SK-N-SH (cell line): ENCODE data around the gene NME9. TPM values are rescaled to one million over a fixed set of nuclear protein-coding genes. Genes with fewer than 3 reads are reported as not detected.

Experiments used
- CTCF ChIA-PET: fragments of 300-600, 350-600 bp; formaldehyde crosslinking; extraction: SDS; loops from one replicate; lab custom pipeline; 2021; lab: Yijun Ruan, JAX
- POLR2A ChIA-PET: fragments of 350-600 bp; sonication (Branson Sonifier 250); formaldehyde crosslinking; extraction: SDS; loops from one replicate; lab custom pipeline; 2020; ENCODE audit warnings: antibody characterized with exemption, inconsistent platforms; lab: Yijun Ruan, JAX
- DNase-seq: peaks from one replicate; pipeline ENCODE4 v3.0.0; 2012
- H2AFZ ChIP-seq: fragments of 200-600 bp; sonication (generic); 2 replicates; pipeline ENCODE4 v1.8.1; 2016; ENCODE audit warnings: antibody characterized with exemption, mild to moderate bottlenecking, low read depth
- H3F3A ChIP-seq: fragments of 200-600 bp; sonication (generic); replicated peaks from 2 replicates; pipeline ENCODE3; 2016; ENCODE audit warnings: antibody characterized with exemption, mild to moderate bottlenecking; ENCODE audit not compliant: insufficient read depth
- H3K27ac ChIP-seq, 2 experiments: fragments of 200-500 bp in 1 of 2; fragments of 200-600 bp in 1 of 2; sonication (Bioruptor generic) in 1 of 2; sonication (generic), shearing (Covaris generic) in 1 of 2; 2 replicates each; pipeline versions ENCODE4 v1.5.1 to v1.6.1; 2014 to 2016; ENCODE audit warnings: low read depth in 2 of 2, inconsistent platforms in 1 of 2, low read length in 1 of 2, mild to moderate bottlenecking in 1 of 2, mixed read lengths in 1 of 2
- H3K27me3 ChIP-seq: fragments of 200-600 bp; sonication (generic), shearing (Covaris generic); 2 replicates; pipeline ENCODE4 v1.6.1; 2016; ENCODE audit warnings: mixed run types; ENCODE audit not compliant: insufficient read depth
- H3K36me3 ChIP-seq, 2 experiments: fragments of 200-500 bp in 1 of 2; fragments of 200-600 bp in 1 of 2; sonication (Bioruptor generic) in 1 of 2; sonication (generic) in 1 of 2; replicated peaks in 1 of 2; 2 replicates each; pipeline versions ENCODE3 to v1.5.1; 2014 to 2016; ENCODE audit warnings: low read length in 1 of 2, mild to moderate bottlenecking in 1 of 2; ENCODE audit not compliant: insufficient read depth in 2 of 2, control insufficient read depth in 1 of 2
- H3K4me1 ChIP-seq, 2 experiments: fragments of 200-500 bp in 1 of 2; fragments of 200-600 bp in 1 of 2; sonication (Bioruptor generic) in 1 of 2; sonication (generic), shearing (Covaris generic) in 1 of 2; 2 replicates each; pipeline versions ENCODE4 v1.5.1 to v1.6.1; 2014 to 2016; ENCODE audit warnings: low read depth in 1 of 2, low read length in 1 of 2, mixed run types in 1 of 2; ENCODE audit not compliant: insufficient read depth in 2 of 2, control insufficient read depth in 1 of 2
- H3K4me2 ChIP-seq: fragments of 200-600 bp; sonication (generic), shearing (Covaris generic); 2 replicates; pipeline ENCODE4 v1.6.1; 2017; ENCODE audit warnings: mixed run types
- H3K4me3 ChIP-seq, 2 experiments: fragments of 200-500 bp in 1 of 2; fragments of 200-600 bp in 1 of 2; sonication (Bioruptor generic) in 1 of 2; sonication (generic), shearing (Covaris generic) in 1 of 2; 2 replicates each; pipeline versions ENCODE4 v1.5.1 to v1.8.1; 2014 to 2016; ENCODE audit warnings: low read depth in 2 of 2, inconsistent platforms in 1 of 2, low read length in 1 of 2, mild to moderate bottlenecking in 1 of 2, mixed read lengths in 1 of 2, moderate library complexity in 1 of 2
- H3K79me2 ChIP-seq: fragments of 200-600 bp; sonication (generic); 2 replicates; pipeline ENCODE4 v1.8.1; 2017; ENCODE audit warnings: mild to moderate bottlenecking; ENCODE audit not compliant: insufficient read depth
- H3K9ac ChIP-seq: fragments of 200-600 bp; sonication (generic); 2 replicates; pipeline ENCODE4 v1.6.1; 2017; ENCODE audit warnings: mixed run types
- H3K9me2 ChIP-seq: fragments of 200-600 bp; sonication (generic); 2 replicates; pipeline ENCODE4 v1.6.1; 2017; ENCODE audit warnings: mixed run types
- H3K9me3 ChIP-seq: fragments of 200-600 bp; sonication (generic); 2 replicates; pipeline ENCODE4 v1.6.1; 2017; ENCODE audit warnings: mixed run types, mild to moderate bottlenecking, moderate library complexity
- H4K20me1 ChIP-seq: fragments of 200-600 bp; sonication (generic); 2 replicates; pipeline ENCODE4 v1.6.1; 2017; ENCODE audit warnings: mild to moderate bottlenecking, mixed run types; ENCODE audit not compliant: insufficient read depth
- CHD2 ChIP-seq: fragments of 150-350 bp; IDR thresholded peaks from 2 replicates; pipeline ENCODE4 v1.6.1; 2018; ENCODE audit warnings: low read length; ENCODE audit not compliant: partially characterized antibody
- ELF1 ChIP-seq: IDR thresholded peaks from 2 replicates; pipeline ENCODE4 v1.4.0; 2012
- EP300 ChIP-seq, 2 experiments: IDR thresholded peaks; 2 replicates each; pipeline versions ENCODE4 v1.4.0 to v1.6.1; 2012; ENCODE audit warnings: borderline replicate concordance in 1 of 2, low read depth in 1 of 2, low read length in 1 of 2
- EZH2phosphoT487 ChIP-seq: fragments of 200-600 bp; sonication (generic); IDR thresholded peaks from 2 replicates; pipeline ENCODE4 v1.6.1; 2017; ENCODE audit warnings: low read depth, mixed run types, mild to moderate bottlenecking, antibody characterized with exemption, moderate library complexity, borderline replicate concordance
- FOSL2 ChIP-seq: IDR thresholded peaks from 2 replicates; pipeline ENCODE4 v1.4.0; 2012; ENCODE audit warnings: low read depth, mild to moderate bottlenecking, moderate library complexity, borderline replicate concordance
- FOXJ3 ChIP-seq: sonication (generic); formaldehyde crosslinking; IDR thresholded peaks from 2 replicates; pipeline ENCODE4 v1.5.1; 2020; ENCODE audit warnings: mild to moderate bottlenecking, missing genetic modification reagents
- FOXM1 ChIP-seq: IDR thresholded peaks from 2 replicates; pipeline ENCODE4 v1.4.0; 2012; ENCODE audit warnings: low read depth, mild to moderate bottlenecking
- GABPA ChIP-seq: IDR thresholded peaks from 2 replicates; pipeline ENCODE4 v1.4.0; 2012; ENCODE audit warnings: low read depth, mild to moderate bottlenecking
- GATA2 ChIP-seq: sonication (generic); formaldehyde crosslinking; IDR thresholded peaks from 2 replicates; pipeline ENCODE4 v1.5.0; 2020; ENCODE audit warnings: mild to moderate bottlenecking, missing genetic modification reagents
- MAX ChIP-seq: IDR thresholded peaks from 2 replicates; pipeline ENCODE4 v1.4.0; 2012; ENCODE audit warnings: low read depth
- MEF2A ChIP-seq: IDR thresholded peaks from 2 replicates; pipeline ENCODE4 v1.4.0; 2012; ENCODE audit warnings: low read depth, borderline replicate concordance
- MXI1 ChIP-seq: IDR thresholded peaks from 2 replicates; pipeline ENCODE4 v1.6.1; 2012; ENCODE audit warnings: mild to moderate bottlenecking, low read depth, low read length, improper control_type of control experiment
- PBX3 ChIP-seq: IDR thresholded peaks from 2 replicates; pipeline ENCODE4; 2012
- RAD21 ChIP-seq: IDR thresholded peaks from 2 replicates; pipeline ENCODE4 v1.6.1; 2012; ENCODE audit warnings: mild to moderate bottlenecking, low read length
- RCOR1 ChIP-seq: fragments of 150-350 bp; IDR thresholded peaks from 2 replicates; pipeline ENCODE4 v1.6.1; 2017; ENCODE audit warnings: antibody characterized with exemption, low read length
- RXRA ChIP-seq: IDR thresholded peaks from 2 replicates; pipeline ENCODE4 v1.4.0; 2012; ENCODE audit warnings: low read depth, mild to moderate bottlenecking, borderline replicate concordance
- SMC3 ChIP-seq: IDR thresholded peaks from 2 replicates; pipeline ENCODE4 v1.6.1; 2012; ENCODE audit warnings: low read depth, low read length, improper control_type of control experiment
- TAF1 ChIP-seq: IDR thresholded peaks from 2 replicates; pipeline ENCODE4 v1.6.1; 2012; ENCODE audit warnings: low read depth, mild to moderate bottlenecking, low read length, moderate library complexity, borderline replicate concordance
- TEAD4 ChIP-seq: IDR thresholded peaks from 2 replicates; pipeline ENCODE4 v1.4.0; 2012; ENCODE audit warnings: mild to moderate bottlenecking, borderline replicate concordance; ENCODE audit not compliant: insufficient read depth
- USF2 ChIP-seq: fragments of 150-350 bp; IDR thresholded peaks from 2 replicates; pipeline ENCODE4 v1.6.1; 2017; ENCODE audit warnings: antibody characterized with exemption, low read length, low read depth, borderline replicate concordance
- YY1 ChIP-seq: IDR thresholded peaks from 2 replicates; pipeline ENCODE4 v1.4.0; 2012; ENCODE audit warnings: low read depth, mild to moderate bottlenecking
- ZBTB33 ChIP-seq: IDR thresholded peaks from 2 replicates; pipeline ENCODE4 v1.4.0; 2012; ENCODE audit warnings: low read depth, borderline replicate concordance
- WGBS: methylation state at CpG from one replicate; pipeline ENCODE4 v1.1.6; 2017; ENCODE audit warnings: low lambda C conversion rate; 5-methylcytosine and 5-hydroxymethylcytosine counted together
- polyA plus RNA-seq, 3 experiments: library from polyadenylated mRNA; depleted of rRNA; stranded (reverse); fragments of >200 nt; gene quantifications; 2 replicates each; pipeline ENCODE4 v1.2.3, GENCODE V29; 2012
- TF ChIP-seq, protein P1 (sequence below): IDR thresholded peaks from 2 replicates; pipeline ENCODE4 v1.4.0; 2012; ENCODE audit warnings: low read depth, borderline replicate concordance

The NME9 gene
- polyA plus RNA-seq, 1 of the 3 experiments (the other 2 are of a cell fraction): 0.43 TPM

DNA sequence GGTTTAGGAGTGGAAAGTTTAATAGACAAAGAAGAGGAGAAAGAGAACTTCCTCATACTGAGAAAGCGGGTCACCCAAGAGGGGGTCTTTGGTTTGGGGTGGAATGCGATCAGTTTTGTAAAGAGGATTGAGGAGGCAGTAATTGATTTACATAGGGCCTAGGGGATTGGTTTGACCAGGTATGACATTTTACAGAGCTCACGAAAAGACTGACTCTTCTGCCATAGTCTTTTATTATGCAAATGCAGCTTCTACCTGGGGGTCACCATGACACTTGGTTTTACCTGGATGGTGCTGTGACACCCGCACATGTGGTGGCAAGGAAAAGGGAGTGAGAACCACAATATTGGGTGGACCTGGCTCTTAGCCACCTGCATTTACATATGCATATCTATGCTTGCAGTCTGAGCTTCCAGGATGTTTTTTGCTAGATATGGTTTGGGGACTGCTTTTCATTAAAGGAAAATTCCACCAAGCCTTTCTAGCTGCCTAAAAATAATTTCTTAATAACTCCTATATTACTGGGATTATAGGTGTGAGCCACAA lies 6.9 kb upstream of the NME9 start:
- Histone ChIP-seq H3K79me2 (no peaks in the 10 kb centered on the region), H3K27ac (no peak overlapping the region), H3K4me3 (no peak overlapping the region), H3K9ac (no peak overlapping the region), H3F3A (no peaks in the 10 kb centered on the region), H3K9me3 (no peaks in the 10 kb centered on the region), H3K27me3 (no peaks in the 10 kb centered on the region), H4K20me1 (no peaks in the 10 kb centered on the region), H2AFZ (no peak overlapping the region), H3K4me2 (no peak overlapping the region), H3K4me1 (no peaks in the 10 kb centered on the region), H3K9me2 (no peaks in the 10 kb centered on the region), H3K36me3 (no peaks in the 10 kb centered on the region)
- no peak for DNase-seq
- 86% methylated on average over 4 of the region's 4 CpGs for WGBS
- CTCF ChIA-PET: interaction anchor here (0.7 to 3.7 kb wide), 6 partner anchors 11 to 587 kb away, joined by 3 to 23 read pairs (median 4); partner anchors contain the start of genes CEP70 and MRAS
- TF ChIP-seq RCOR1 (no peak), SMC3 (no peak), RXRA (no peak), PBX3 (no peak), GABPA (no peak), CHD2 (no peak), MEF2A (no peak), FOSL2 (no peak), TAF1 (no peak), FOXM1 (no peak), GATA2 (CRISPR knock-in tag) (no peak), EZH2phosphoT487 (no peak), TEAD4 (no peak), ELF1 (no peak)
- TF ChIP-seq, protein P1, sequence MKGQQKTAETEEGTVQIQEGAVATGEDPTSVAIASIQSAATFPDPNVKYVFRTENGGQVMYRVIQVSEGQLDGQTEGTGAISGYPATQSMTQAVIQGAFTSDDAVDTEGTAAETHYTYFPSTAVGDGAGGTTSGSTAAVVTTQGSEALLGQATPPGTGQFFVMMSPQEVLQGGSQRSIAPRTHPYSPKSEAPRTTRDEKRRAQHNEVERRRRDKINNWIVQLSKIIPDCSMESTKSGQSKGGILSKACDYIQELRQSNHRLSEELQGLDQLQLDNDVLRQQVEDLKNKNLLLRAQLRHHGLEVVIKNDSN: no peak
- POLR2A ChIA-PET: no interaction called here

GRCh38 chr3:138334608-138335007 lies 5.0 kb upstream of the NME9 start:
- no peaks in the 10 kb centered on the region for H3K27me3 ChIP-seq
- no peaks in the 10 kb centered on the region for H4K20me1 ChIP-seq
- no peaks in the 10 kb centered on the region; a peak in 2 of 4 replicates for H3K4me1 ChIP-seq
- ChIA-PET POLR2A (no interaction called here), CTCF (interaction anchor here (1.1 to 3.7 kb wide), 3 partner anchors 11 to 15 kb away, joined by 3 to 23 read pairs (median 5); partner anchors contain the start of gene MRAS)
- no peaks in the 10 kb centered on the region for H3K9me3 ChIP-seq
- no peak overlapping the region for H3K4me2 ChIP-seq
- no peak overlapping the region for H3K27ac ChIP-seq
- H2AFZ ChIP-seq: no peak overlapping the region
- H3K4me3 ChIP-seq: no peak overlapping the region
- H3K9ac ChIP-seq: no peak overlapping the region
- DNase-seq: no peak
- H3K79me2 ChIP-seq: no peaks in the 10 kb centered on the region
- no peaks in the 10 kb centered on the region for H3K9me2 ChIP-seq
- no peaks in the 10 kb centered on the region for H3K36me3 ChIP-seq
- H3F3A ChIP-seq: peaks cover 7% of the 10 kb centered on the region
- 57% methylated on average over 4 of the region's 4 CpGs for WGBS
- TF ChIP-seq RXRA (no peak), RAD21 (no peak), MAX (no peak), USF2 (no peak), MXI1 (no peak), GATA2 (CRISPR knock-in tag) (no peak), ZBTB33 (no peak), FOXJ3 (CRISPR knock-in tag) (no peak), YY1 (no peak), EZH2phosphoT487 (no peak), CHD2 (no peak), GABPA (no peak), EP300 (IDR thresholded peaks at IDR 0.05; ENCODE audit: borderline replicate concordance in 1 of 2, low read depth in 1 of 2, low read length in 1 of 2) (no peak), TEAD4 (no peak)
